OCI-M2 (cell line): ENCODE data around the gene BID.

Experiments used
- DNase-seq: peaks from one replicate; lab custom pipeline; 2025; ENCODE audit not compliant: unreplicated experiment; lab: John Stamatoyannopoulos, UW

Gene BID

GRCh38 chr22:17803609-17804270 lies 29.5 kb upstream of the BID start:
- no peak for DNase-seq

GRCh38 chr22:17802822-17803221 lies 28.6 kb upstream of the BID start:
- DNase-seq, result no peak

- DNase-seq, result no peak
These were observed 28.1 kb upstream of the BID start for GRCh38 chr22:17802411-17802810.

- no peak for DNase-seq
These were observed 23.7 kb upstream of the BID start for GRCh38 chr22:17797721-17798559.

GRCh38 chr22:17796695-17797094 lies 22.4 kb upstream of the BID start:
- no peak for DNase-seq

GRCh38 chr22:17795661-17796548 lies 21.6 kb upstream of the BID start:
- no peak for DNase-seq

- no peak for DNase-seq
These were observed 20.7 kb upstream of the BID start for GRCh38 chr22:17794726-17795542.

GRCh38 chr22:17792854-17793434 lies 18.7 kb upstream of the BID start:
- no peak for DNase-seq

GRCh38 chr22:17792299-17792698 lies 18.0 kb upstream of the BID start:
- no peak for DNase-seq

GRCh38 chr22:17791196-17791595 lies 16.9 kb upstream of the BID start:
- DNase-seq, result no peak

GRCh38 chr22:17789379-17790200 lies 15.3 kb upstream of the BID start:
- DNase-seq, result no peak

- no peak for DNase-seq
These were observed 14.5 kb upstream of the BID start for GRCh38 chr22:17788528-17789378.

GRCh38 chr22:17787716-17788330 lies 13.6 kb upstream of the BID start:
- no peak for DNase-seq

GRCh38 chr22:17787241-17787640 lies 13.0 kb upstream of the BID start:
- no peak for DNase-seq

GRCh38 chr22:17786435-17787161 lies 12.3 kb upstream of the BID start:
- no peak for DNase-seq

- DNase-seq, result no peak
These were observed 11.2 kb upstream of the BID start for GRCh38 chr22:17785185-17786184.
